ENCODE results near the gene TTC38. TPM values are rescaled to one million over a fixed set of nuclear protein-coding genes. Genes with fewer than 3 reads are reported as not detected.

The TTC38 gene
- total and polyA plus RNA-seq, 2 donors (not counting 3 experiments of a cell fraction or from before 2014, with no cell fraction given) = 31.6 to 39.7 TPM

- H3K27me3 ChIP-seq (ENCODE audit: control insufficient read depth in 2 of 2, insufficient read depth in 2 of 2, low read length in 2 of 2) = no peaks in the 10 kb centered on the region
- peaks cover 23% of the 10 kb centered on the region for H3K4me1 ChIP-seq (ENCODE audit: control insufficient read depth, extremely low read depth, insufficient read depth, low read length)
- intact Hi-C loops (cut with micrococcal nuclease) = no loop called here
- H4K20me1 ChIP-seq (replicated peaks; ENCODE audit: control insufficient read depth, extremely low read depth, insufficient read depth, low read length) = no peaks in the 10 kb centered on the region
- BruUV-seq (replicated peaks) = no TSS peak
- dilution Hi-C loops (cut with MboI; ENCODE audit: extremely low pct_ligation_motif_present, low sequenced_read_pairs) = no loop called here
- H3K79me2 ChIP-seq (ENCODE audit: control insufficient read depth, insufficient read depth, low read length) = peaks cover 3% of the 10 kb centered on the region
- H3K9me3 ChIP-seq (replicated peaks; ENCODE audit: control insufficient read depth, insufficient read depth, low read length) = no peaks in the 10 kb centered on the region
- DNase-seq (ENCODE audit: low read depth, low spot score) = no peak
- ChIA-PET CTCF (no interaction called here), POLR2A (no interaction called here)
- no peaks in the 10 kb centered on the region for H3K9me1 ChIP-seq (replicated peaks; ENCODE audit: control insufficient read depth, extremely low read depth, insufficient read depth, low read length)
- H3K27ac ChIP-seq (ENCODE audit: insufficient read depth, low read depth, low read length) = no peak overlapping the region
- H3K4me2 ChIP-seq (ENCODE audit: insufficient read depth, low read length) = no peak overlapping the region
- no peak for FAIRE-seq
- no peak for TF ChIP-seq CTCF (IDR thresholded peaks at IDR 0.05; ENCODE audit: extremely low read depth in 1 of 2, insufficient read depth in 1 of 2, low read depth in 1 of 2, low read length in 2 of 2)
- TF ChIP-seq JUN (IDR thresholded peaks at IDR 0.05; ENCODE audit: borderline replicate concordance, insufficient read depth, insufficient read length, low read depth) = no peak
- TF ChIP-seq MAX (IDR thresholded peaks at IDR 0.05; ENCODE audit: insufficient read depth, insufficient read length) = no peak
- TF ChIP-seq EZH2 (IDR thresholded peaks at IDR 0.05; ENCODE audit: borderline replicate concordance, low read depth, low read length, severe bottlenecking) = no peak
- TF ChIP-seq MYC (IDR thresholded peaks at IDR 0.05; ENCODE audit: low read depth, low read length) = no peak
- TF ChIP-seq FOS (IDR thresholded peaks at IDR 0.05; ENCODE audit: borderline replicate concordance, insufficient read depth, low read length) = no peak
- TF ChIP-seq POLR2A (IDR thresholded peaks at IDR 0.05; ENCODE audit: low read depth, low read length) = no peak
- no peak for TF ChIP-seq GATA2 (IDR thresholded peaks at IDR 0.05; ENCODE audit: insufficient read depth, insufficient read length, low read depth, low read length)
- TF ChIP-seq POLR2AphosphoS5 (IDR thresholded peaks at IDR 0.05; ENCODE audit: insufficient read depth, low read depth, low read length) = no peak
- no peak overlapping the region for H3K4me3 ChIP-seq (replicated peaks in 1 of 3; ENCODE audit: insufficient read depth in 1 of 3, low read depth in 1 of 3, low read length in 3 of 3)
- H3K36me3 ChIP-seq (ENCODE audit: control insufficient read depth in 2 of 2, extremely low read depth in 1 of 2, insufficient read depth in 2 of 2, low read length in 2 of 2) = peaks cover 0 to 8% of the 10 kb centered on the region in 2 experiments
- H2AFZ ChIP-seq (ENCODE audit: low read depth, low read length) = no peak overlapping the region
- no peak overlapping the region for H3K9ac ChIP-seq (replicated peaks; ENCODE audit: extremely low read depth, insufficient read depth, low read length)
These were observed 24.4 kb downstream of the TTC38 start for GRCh38 chr22:46292173-46292572.

Measured in endothelial cell of umbilical vein (primary cell).